D721Med (cell line): ENCODE results near the gene SYCP2L.

Experiments used
- DNase-seq: peaks from one replicate; pipeline ENCODE4 v3.0.0; 2011; ENCODE audit warnings: low spot score; ENCODE audit not compliant: insufficient read length
- FAIRE-seq: peaks from 2 replicates; lab custom pipeline; 2011; peaks lifted over from hg19 to GRCh38; lab: Jason Lieb, UNC
- TF ChIP-seq, protein P1 (sequence below): IDR thresholded peaks from 2 replicates; pipeline ENCODE4 v1.5.1; 2012; ENCODE audit warnings: mild to moderate bottlenecking, control low read depth; ENCODE audit not compliant: insufficient read depth; ENCODE audit errors: missing control alignments

The SYCP2L gene

DNA sequence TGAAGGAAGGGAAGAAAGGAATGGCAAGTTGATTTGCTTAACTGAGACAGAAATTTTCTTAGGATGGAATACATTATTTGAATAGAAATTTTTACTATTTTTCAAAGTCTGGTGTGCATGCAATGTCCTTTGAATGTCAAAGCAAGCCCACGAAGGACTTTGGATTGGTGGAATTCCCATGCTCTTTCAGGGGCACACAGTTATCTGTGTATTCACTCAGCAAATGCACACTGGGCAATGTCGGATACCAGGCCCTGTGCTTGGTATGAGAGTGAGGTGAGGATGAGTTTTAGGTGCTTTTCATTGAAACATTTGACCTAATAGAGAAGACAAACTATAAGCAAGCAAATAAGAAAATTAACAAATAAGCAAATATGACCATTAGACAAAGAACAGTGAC is 73.3 kb downstream of the SYCP2L start:
- DNase-seq: no peak
- FAIRE-seq: no peak
- TF ChIP-seq, protein P1, sequence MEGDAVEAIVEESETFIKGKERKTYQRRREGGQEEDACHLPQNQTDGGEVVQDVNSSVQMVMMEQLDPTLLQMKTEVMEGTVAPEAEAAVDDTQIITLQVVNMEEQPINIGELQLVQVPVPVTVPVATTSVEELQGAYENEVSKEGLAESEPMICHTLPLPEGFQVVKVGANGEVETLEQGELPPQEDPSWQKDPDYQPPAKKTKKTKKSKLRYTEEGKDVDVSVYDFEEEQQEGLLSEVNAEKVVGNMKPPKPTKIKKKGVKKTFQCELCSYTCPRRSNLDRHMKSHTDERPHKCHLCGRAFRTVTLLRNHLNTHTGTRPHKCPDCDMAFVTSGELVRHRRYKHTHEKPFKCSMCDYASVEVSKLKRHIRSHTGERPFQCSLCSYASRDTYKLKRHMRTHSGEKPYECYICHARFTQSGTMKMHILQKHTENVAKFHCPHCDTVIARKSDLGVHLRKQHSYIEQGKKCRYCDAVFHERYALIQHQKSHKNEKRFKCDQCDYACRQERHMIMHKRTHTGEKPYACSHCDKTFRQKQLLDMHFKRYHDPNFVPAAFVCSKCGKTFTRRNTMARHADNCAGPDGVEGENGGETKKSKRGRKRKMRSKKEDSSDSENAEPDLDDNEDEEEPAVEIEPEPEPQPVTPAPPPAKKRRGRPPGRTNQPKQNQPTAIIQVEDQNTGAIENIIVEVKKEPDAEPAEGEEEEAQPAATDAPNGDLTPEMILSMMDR: no peak

DNA sequence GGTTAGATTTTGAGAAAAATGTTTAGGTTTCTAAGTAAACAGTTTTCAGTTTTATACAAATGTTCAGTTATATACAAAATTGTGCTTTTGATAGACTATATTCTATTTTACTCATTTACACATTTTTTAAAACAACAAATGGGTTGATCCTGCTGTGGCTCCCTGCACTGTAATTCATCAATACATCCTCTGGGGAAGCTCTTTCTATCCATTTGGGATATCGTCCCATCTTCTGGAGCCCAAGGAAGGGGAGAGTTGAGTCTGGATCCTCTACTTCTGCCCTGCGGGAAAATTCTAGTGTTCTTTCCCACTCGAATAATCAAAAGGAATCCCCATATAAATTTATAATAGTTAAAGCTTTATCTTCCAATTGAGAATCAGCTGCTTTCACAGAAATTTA is 75.0 kb downstream of the SYCP2L start:
- FAIRE-seq: no peak
- no peak for DNase-seq
- TF ChIP-seq, protein P1: no peak

DNA sequence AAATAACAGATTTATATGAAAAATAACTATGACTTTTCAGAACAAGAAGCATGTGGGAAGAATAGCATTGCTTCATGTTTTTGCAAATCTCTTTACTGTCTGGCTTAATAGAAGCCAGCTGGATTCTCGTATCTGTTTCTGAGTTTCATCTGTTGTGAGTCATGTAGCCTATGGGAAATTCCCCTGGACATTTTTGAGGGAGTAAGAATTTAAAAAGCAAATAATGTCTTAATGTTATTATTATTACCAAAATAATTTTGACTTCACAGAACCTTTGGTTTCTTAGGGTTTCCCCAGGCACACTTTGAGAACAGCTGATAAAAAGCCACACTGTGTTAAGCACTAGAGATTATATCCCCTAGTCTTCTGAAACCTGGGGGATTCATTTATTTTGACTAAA is 75.8 kb downstream of the SYCP2L start:
- TF ChIP-seq, protein P1: no peak
- no peak for FAIRE-seq
- DNase-seq: no peak

DNA sequence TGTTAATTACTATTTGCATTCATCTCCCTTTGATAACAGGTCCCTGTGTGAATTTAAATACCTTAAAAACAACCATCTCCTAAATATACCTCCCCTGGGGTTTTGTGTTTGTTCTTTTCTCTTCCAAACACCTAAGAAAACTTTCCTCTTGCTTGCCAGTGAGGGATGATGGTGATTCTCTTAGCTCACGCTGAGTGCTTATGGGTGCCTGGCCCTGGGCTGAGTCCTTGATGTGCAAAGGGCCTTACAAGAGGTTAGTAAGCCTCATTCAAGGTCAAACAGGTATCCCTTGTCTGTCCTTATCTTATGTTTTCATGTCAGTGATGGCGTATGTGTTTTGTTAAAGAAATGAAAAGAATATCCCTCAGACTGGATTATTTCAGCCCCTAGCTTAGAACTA is 76.3 kb downstream of the SYCP2L start:
- no peak for FAIRE-seq

DNA sequence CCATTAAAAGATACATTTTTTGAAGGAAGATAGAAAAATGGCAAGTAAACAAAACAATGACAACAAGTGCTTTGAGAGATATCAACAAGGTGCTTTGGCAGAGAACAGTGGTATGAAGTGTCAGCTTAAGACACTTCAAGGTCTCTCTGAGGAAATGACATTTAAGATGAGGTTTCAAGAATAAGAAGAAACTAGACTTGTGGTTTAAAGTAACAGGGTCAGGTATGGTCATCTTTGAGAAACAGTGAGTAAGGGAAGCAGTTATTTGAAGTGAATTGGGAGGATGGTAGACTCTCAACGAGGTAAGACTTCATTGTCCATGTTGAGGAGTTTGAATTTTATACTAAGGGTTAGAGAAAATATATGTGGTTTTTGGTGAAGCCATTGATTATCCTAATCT is 77.8 kb downstream of the SYCP2L start:
- DNase-seq (no peak), FAIRE-seq (no peak)
- TF ChIP-seq, protein P1: no peak

More for the DNA sequence above, 76.3 kb downstream of the SYCP2L start:
- TF ChIP-seq, protein P1: no peak
- DNase-seq: no peak

DNA sequence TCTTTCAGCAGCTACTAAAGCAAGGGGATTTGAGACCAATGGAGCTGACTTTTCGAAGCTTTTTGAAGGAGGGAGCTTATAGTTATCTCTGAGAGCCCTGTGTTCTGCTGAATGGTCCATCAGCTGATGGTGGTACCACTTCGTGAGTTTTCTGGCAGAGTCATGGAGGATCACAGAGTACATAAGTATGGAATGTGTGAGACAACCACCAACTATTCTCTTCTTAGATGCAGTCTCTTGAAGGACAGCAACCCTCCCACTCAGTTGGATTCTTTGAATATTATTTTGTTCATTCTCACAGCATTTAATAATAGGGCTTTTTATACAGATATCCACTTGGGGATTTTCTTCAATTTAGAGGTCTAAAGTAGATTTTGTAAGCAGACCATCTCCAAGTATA is 81.9 kb downstream of the SYCP2L start:
- FAIRE-seq: no peak

DNA sequence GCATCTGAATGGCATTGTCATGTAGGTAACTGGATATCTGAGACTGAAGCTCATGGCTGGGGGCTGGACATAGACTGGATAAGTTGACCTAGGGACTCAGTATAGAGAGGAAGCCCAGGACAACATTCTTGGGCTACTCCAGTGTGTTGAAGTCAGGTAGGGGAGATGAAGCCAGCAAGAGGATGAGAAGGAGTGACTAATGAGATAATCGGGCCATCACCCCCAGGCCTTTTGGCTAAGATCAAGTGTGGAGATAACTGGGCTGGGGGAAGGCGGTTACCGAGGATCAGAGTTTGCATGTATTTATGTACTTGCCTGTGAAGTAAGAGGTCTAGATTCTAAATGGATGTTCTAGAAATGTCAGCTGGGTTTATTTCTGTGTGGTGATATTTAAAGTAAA is 83.9 kb downstream of the SYCP2L start:
- FAIRE-seq (no peak), DNase-seq (no peak)
- TF ChIP-seq, protein P1: no peak

More for the DNA sequence above, 81.9 kb downstream of the SYCP2L start:
- no peak for DNase-seq
- TF ChIP-seq, protein P1: no peak
